ENCODE results near the gene MCTP2. TPM values are rescaled to one million over a fixed set of nuclear protein-coding genes. Genes with fewer than 3 reads are reported as not detected.

MCTP2 gene
- total and polyA plus RNA-seq, 2 donors, result 6.7 to 9.3 TPM

DNA sequence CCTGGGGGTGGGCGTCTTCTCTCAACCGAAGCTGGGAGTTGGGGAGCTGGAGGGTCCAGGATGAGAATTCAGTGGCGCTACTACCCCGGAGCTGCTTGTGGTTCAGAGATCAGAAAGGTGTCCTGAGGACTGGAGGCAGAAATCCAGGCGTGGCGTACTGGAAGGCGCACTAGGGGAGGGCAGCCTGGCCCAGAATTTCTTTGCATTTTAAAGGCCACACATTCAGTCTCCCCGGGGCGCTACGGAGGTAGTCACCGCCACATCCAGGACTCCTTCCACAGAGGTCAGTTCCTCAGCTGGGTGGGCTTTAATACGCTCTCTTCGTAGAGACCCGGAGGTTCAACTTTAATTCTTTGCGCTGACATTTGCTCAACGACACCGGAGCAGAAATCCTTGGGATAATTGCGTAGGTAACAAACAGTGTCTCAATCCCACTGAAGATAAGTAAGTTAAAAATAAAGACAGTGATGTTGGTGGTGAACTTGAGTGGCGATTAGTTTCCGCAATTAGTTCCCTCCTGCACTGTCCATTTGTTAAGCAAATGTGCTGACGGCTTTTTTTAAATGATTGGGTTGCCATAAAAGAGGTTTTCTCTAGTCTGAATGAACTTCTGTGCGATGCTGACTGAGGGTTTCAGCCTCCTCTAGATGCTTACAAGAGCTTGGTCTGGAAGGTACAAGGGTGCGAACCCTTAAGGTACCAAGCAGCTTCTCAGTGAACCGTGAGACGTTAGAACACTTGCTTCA, 535 bp downstream of the MCTP2 start:
- Histone ChIP-seq H3K4me3 (ENCODE audit: low read length in 2 of 2) (peak overlapping the region; percentile 69), H3K4me1 (ENCODE audit: control insufficient read depth in 2 of 2, insufficient read depth in 2 of 2, low read length in 2 of 2) (peaks cover 6 to 28% of the 10 kb centered on the region in 2 donors), H3K27ac (ENCODE audit: low read depth in 1 of 2, low read length in 1 of 2) (peak overlapping the region in 1 of 2 donors; percentile 61), H3K27me3 (ENCODE audit: control insufficient read depth in 2 of 2, insufficient read depth in 1 of 2, low read length in 1 of 2) (peaks cover 2 to 7% of the 10 kb centered on the region in 2 donors), H3K36me3 (ENCODE audit: control insufficient read depth in 2 of 2, insufficient read depth in 2 of 2, low read length in 1 of 2) (no peaks in the 10 kb centered on the region), H3K9me3 (ENCODE audit: control insufficient read depth in 2 of 2, insufficient read depth in 1 of 2, low read length in 1 of 2) (no peaks in the 10 kb centered on the region)
- WGBS, result 4% methylated on average over 25 of the region's 25 CpGs
- DNase-seq (ENCODE audit: low read depth in 6 of 9, low spot score in 9 of 9), result peak in 2 of 9 donors; percentile 21 to 24

DNA sequence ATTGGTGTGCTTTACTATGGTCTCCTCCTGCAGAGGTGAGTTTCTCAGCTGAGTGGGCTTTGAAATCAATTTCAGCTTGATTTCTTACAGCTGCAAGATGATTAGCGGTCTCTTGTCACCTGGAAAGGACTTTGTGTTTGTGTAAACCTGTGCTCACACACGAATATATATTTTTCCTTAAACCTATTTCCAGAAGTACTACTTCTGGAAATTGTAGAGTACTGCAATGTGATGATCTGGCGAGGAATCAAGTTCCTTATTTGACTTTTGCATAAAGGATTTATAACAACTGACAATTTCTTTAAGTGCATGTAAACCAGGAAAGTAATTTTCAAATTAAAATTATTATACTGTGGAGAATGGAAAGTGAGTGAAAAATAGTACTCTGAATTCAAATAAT, 2.1 kb downstream of the MCTP2 start:
- H3K36me3 ChIP-seq (ENCODE audit: control insufficient read depth in 2 of 2, insufficient read depth in 2 of 2, low read length in 1 of 2), result no peaks in the 10 kb centered on the region
- no peak for DNase-seq (ENCODE audit: low read depth in 6 of 9, low spot score in 9 of 9)
- no peak overlapping the region for H3K4me3 ChIP-seq (ENCODE audit: low read length in 2 of 2)
- peaks cover 2 to 7% of the 10 kb centered on the region in 2 donors for H3K27me3 ChIP-seq (ENCODE audit: control insufficient read depth in 2 of 2, insufficient read depth in 1 of 2, low read length in 1 of 2)
- H3K4me1 ChIP-seq (ENCODE audit: control insufficient read depth in 2 of 2, insufficient read depth in 2 of 2, low read length in 2 of 2), result peaks cover 6 to 31% of the 10 kb centered on the region in 2 donors
- H3K9me3 ChIP-seq (ENCODE audit: control insufficient read depth in 2 of 2, insufficient read depth in 1 of 2, low read length in 1 of 2), result no peaks in the 10 kb centered on the region
- WGBS, result 61% methylated on average over 3 of the region's 3 CpGs
- no peak overlapping the region for H3K27ac ChIP-seq (ENCODE audit: low read depth in 1 of 2, low read length in 1 of 2)

DNA sequence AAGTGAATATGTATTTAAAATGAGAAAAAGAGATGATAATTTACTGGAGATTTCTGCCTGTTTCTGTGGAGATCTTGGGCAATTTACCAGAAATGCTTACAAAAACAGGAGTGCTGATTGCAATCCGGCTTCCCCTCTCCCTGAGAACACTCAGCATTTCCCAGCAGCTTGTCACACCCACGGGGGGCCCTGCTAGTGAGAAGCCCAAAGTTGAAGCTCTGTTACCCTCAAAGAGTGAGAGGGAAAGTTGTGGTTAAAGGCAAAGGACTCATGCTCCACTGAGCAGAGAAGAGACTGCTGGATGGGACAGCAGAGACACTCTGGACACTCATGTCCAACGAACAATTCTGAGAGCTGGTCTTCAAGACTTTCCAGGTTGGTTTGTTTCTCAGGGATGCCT, 2.9 kb downstream of the MCTP2 start:
- Histone ChIP-seq H3K27me3 (ENCODE audit: control insufficient read depth in 2 of 2, insufficient read depth in 1 of 2, low read length in 1 of 2) (peaks cover 2 to 7% of the 10 kb centered on the region in 2 donors), H3K9me3 (ENCODE audit: control insufficient read depth in 2 of 2, insufficient read depth in 1 of 2, low read length in 1 of 2) (no peaks in the 10 kb centered on the region), H3K4me1 (ENCODE audit: control insufficient read depth in 2 of 2, insufficient read depth in 2 of 2, low read length in 2 of 2) (peaks cover 6 to 34% of the 10 kb centered on the region in 2 donors), H3K4me3 (ENCODE audit: low read length in 2 of 2) (no peak overlapping the region), H3K36me3 (ENCODE audit: control insufficient read depth in 2 of 2, insufficient read depth in 2 of 2, low read length in 1 of 2) (no peaks in the 10 kb centered on the region), H3K27ac (ENCODE audit: low read depth in 1 of 2, low read length in 1 of 2) (peak overlapping the region in 1 of 2 donors; percentile 15)
- 33% methylated on average over 3 of the region's 3 CpGs for WGBS
- DNase-seq (ENCODE audit: low read depth in 6 of 9, low spot score in 9 of 9), result peak in 1 of 9 donors; percentile 10

DNA sequence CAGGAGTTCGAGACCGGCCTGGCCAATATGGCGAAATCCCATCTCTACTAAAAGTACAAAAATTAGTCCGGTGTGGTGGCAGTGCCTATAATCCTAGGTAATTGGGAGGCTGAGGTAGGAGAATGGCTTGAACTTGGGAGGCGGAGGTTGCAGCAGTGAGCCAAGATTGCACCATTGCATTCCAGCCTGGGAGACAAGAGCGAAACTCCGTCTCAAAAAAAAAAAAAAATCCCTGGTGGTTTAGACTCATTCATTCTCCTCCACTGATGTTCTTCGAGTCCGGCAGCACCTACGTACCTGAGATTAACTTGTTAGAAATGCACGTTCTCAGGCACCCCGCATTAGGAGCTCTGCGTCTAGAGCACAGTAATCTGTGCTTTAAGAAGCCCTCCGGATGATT, 3.7 kb downstream of the MCTP2 start:
- no peak overlapping the region for H3K27ac ChIP-seq (ENCODE audit: low read depth in 1 of 2, low read length in 1 of 2)

DNA sequence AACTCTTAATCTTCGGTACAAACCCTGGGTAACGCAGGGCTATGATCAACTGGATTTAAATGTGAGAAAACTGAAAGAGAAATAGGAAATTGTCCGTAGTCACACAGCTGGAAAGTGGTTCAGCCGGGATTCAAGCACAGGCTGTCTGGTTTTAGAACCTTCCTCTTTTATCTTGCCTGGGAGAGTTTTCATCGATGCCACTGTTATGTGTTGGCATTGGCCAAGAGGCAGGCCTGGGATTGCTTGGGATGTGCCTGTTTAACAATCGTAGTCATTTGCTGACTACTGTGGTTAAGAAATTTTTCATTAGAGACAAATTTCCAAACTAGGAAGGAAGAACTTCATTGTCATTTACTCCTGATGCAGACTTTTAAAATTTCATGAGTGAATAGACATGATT, 4.3 kb downstream of the MCTP2 start:
- Histone ChIP-seq H3K9me3 (ENCODE audit: control insufficient read depth in 2 of 2, insufficient read depth in 1 of 2, low read length in 1 of 2) (no peaks in the 10 kb centered on the region), H3K4me1 (ENCODE audit: control insufficient read depth in 2 of 2, insufficient read depth in 2 of 2, low read length in 2 of 2) (peaks cover 2 to 24% of the 10 kb centered on the region in 2 donors), H3K4me3 (ENCODE audit: low read length in 2 of 2) (no peak overlapping the region), H3K27ac (ENCODE audit: low read depth in 1 of 2, low read length in 1 of 2) (no peak overlapping the region), H3K36me3 (ENCODE audit: control insufficient read depth in 2 of 2, insufficient read depth in 2 of 2, low read length in 1 of 2) (no peaks in the 10 kb centered on the region), H3K27me3 (ENCODE audit: control insufficient read depth in 2 of 2, insufficient read depth in 1 of 2, low read length in 1 of 2) (peaks cover 2 to 7% of the 10 kb centered on the region in 2 donors)
- DNase-seq (ENCODE audit: low read depth in 6 of 9, low spot score in 9 of 9), result no peak
- WGBS, result 64% methylated on average over 6 of the region's 6 CpGs

More for the DNA sequence above, 3.7 kb downstream of the MCTP2 start:
- Histone ChIP-seq H3K9me3 (ENCODE audit: control insufficient read depth in 2 of 2, insufficient read depth in 1 of 2, low read length in 1 of 2) (no peaks in the 10 kb centered on the region), H3K4me3 (ENCODE audit: low read length in 2 of 2) (no peak overlapping the region), H3K36me3 (ENCODE audit: control insufficient read depth in 2 of 2, insufficient read depth in 2 of 2, low read length in 1 of 2) (no peaks in the 10 kb centered on the region), H3K4me1 (ENCODE audit: control insufficient read depth in 2 of 2, insufficient read depth in 2 of 2, low read length in 2 of 2) (peaks cover 6 to 30% of the 10 kb centered on the region in 2 donors), H3K27me3 (ENCODE audit: control insufficient read depth in 2 of 2, insufficient read depth in 1 of 2, low read length in 1 of 2) (peaks cover 2 to 7% of the 10 kb centered on the region in 2 donors)
- DNase-seq (ENCODE audit: low read depth in 6 of 9, low spot score in 9 of 9), result no peak
- 98% methylated on average over 14 of the region's 14 CpGs for whole genome bisulfite sequencing

DNA sequence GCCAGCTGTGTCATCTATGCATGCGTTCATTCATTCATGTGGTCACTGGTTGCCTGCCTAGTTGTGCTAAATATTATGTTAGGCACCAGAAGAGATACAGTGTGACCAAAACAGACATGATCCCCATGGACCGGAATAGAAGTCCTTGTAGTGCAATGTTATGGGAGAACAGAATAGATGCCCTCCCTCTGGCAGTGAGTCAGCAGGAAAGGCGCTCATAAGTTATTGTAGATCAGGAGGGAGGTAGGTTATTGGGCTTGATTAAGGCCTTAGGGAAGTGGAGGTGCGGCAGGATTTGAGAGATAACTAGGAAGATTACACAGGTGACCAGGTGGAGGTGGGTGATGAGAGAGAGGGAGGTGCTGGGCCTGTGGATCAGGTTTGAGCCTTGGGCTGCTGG, 5.2 kb downstream of the MCTP2 start:
- peaks cover 0 to 20% of the 10 kb centered on the region in 2 donors for H3K4me1 ChIP-seq (ENCODE audit: control insufficient read depth in 2 of 2, insufficient read depth in 2 of 2, low read length in 2 of 2)
- DNase-seq (ENCODE audit: low read depth in 6 of 9, low spot score in 9 of 9), result no peak
- peaks cover 2 to 3% of the 10 kb centered on the region in 2 donors for H3K27me3 ChIP-seq (ENCODE audit: control insufficient read depth in 2 of 2, insufficient read depth in 1 of 2, low read length in 1 of 2)
- H3K36me3 ChIP-seq (ENCODE audit: control insufficient read depth in 2 of 2, insufficient read depth in 2 of 2, low read length in 1 of 2), result no peaks in the 10 kb centered on the region
- 89% methylated on average over 4 of the region's 4 CpGs for WGBS
- H3K4me3 ChIP-seq (ENCODE audit: low read length in 2 of 2), result no peak overlapping the region
- H3K27ac ChIP-seq (ENCODE audit: low read depth in 1 of 2, low read length in 1 of 2), result no peak overlapping the region
- H3K9me3 ChIP-seq (ENCODE audit: control insufficient read depth in 2 of 2, insufficient read depth in 1 of 2, low read length in 1 of 2), result no peaks in the 10 kb centered on the region

DNA sequence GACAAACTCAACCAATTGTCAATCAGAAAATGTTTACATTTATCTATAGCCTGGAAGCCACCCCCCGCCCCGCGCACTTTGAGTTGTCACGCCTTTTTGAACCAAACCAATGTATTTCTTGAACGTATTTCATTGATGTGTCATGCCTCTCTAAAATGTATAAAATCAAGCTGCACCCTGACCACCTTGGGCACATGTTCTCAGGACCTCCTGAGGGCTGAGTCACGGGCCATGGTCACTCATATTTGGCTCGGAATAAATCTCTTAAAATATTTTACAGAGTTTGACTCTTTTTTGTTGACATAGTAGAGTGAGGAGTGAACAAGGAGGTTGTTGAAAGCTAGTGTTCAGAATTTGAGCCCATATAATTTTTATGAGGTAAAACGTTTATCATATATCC, 6.5 kb downstream of the MCTP2 start:
- H3K9me3 ChIP-seq (ENCODE audit: control insufficient read depth in 2 of 2, insufficient read depth in 1 of 2, low read length in 1 of 2), result no peaks in the 10 kb centered on the region
- DNase-seq (ENCODE audit: low read depth in 6 of 9, low spot score in 9 of 9), result no peak
- no peak overlapping the region for H3K27ac ChIP-seq (ENCODE audit: low read depth in 1 of 2, low read length in 1 of 2)
- peaks cover 0 to 13% of the 10 kb centered on the region in 2 donors for H3K4me1 ChIP-seq (ENCODE audit: control insufficient read depth in 2 of 2, insufficient read depth in 2 of 2, low read length in 2 of 2)
- H3K4me3 ChIP-seq (ENCODE audit: low read length in 2 of 2), result no peak overlapping the region
- peaks cover 0 to under 1% of the 10 kb centered on the region in 2 donors for H3K27me3 ChIP-seq (ENCODE audit: control insufficient read depth in 2 of 2, insufficient read depth in 1 of 2, low read length in 1 of 2)
- WGBS, result 93% methylated on average over 8 of the region's 8 CpGs
- no peaks in the 10 kb centered on the region for H3K36me3 ChIP-seq (ENCODE audit: control insufficient read depth in 2 of 2, insufficient read depth in 2 of 2, low read length in 1 of 2)

DNA sequence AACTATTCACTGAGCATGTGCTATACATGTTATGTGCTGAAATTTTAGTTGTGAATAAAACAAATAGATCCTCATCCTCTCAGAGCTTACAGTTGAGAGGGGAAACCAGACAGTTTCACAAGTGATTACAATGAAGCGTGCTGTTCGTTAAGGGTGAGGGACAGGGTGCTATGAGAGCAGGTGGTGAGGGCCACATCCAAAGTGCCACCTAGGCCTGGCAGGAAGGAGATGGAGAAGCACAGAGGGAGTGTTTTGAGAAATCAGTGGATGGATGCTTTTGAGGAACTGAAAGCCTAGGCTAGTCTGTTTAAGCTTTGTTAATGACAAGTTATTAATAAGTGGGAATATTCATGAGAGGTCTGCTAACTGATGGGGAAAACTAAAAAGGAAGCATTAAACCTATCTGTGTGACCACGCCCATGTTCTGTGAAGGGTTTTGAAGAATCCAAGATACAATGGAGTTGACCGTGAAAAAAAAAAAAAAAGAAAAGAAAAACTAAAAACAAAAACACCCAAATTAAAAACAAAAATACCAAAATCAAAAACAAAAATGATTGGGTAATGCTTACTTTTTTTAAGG, 7.3 kb downstream of the MCTP2 start:
- DNase-seq (ENCODE audit: low read depth in 6 of 9, low spot score in 9 of 9), result no peak
- Histone ChIP-seq H3K4me1 (ENCODE audit: control insufficient read depth in 2 of 2, insufficient read depth in 2 of 2, low read length in 2 of 2) (peaks cover 0 to 13% of the 10 kb centered on the region in 2 donors), H3K4me3 (ENCODE audit: low read length in 2 of 2) (no peak overlapping the region), H3K27ac (ENCODE audit: low read depth in 1 of 2, low read length in 1 of 2) (no peak overlapping the region), H3K36me3 (ENCODE audit: control insufficient read depth in 2 of 2, insufficient read depth in 2 of 2, low read length in 1 of 2) (no peaks in the 10 kb centered on the region), H3K27me3 (ENCODE audit: control insufficient read depth in 2 of 2, insufficient read depth in 1 of 2, low read length in 1 of 2) (no peaks in the 10 kb centered on the region), H3K9me3 (ENCODE audit: control insufficient read depth in 2 of 2, insufficient read depth in 1 of 2, low read length in 1 of 2) (no peaks in the 10 kb centered on the region)
- 52% methylated on average over 4 of the region's 4 CpGs for WGBS

DNA sequence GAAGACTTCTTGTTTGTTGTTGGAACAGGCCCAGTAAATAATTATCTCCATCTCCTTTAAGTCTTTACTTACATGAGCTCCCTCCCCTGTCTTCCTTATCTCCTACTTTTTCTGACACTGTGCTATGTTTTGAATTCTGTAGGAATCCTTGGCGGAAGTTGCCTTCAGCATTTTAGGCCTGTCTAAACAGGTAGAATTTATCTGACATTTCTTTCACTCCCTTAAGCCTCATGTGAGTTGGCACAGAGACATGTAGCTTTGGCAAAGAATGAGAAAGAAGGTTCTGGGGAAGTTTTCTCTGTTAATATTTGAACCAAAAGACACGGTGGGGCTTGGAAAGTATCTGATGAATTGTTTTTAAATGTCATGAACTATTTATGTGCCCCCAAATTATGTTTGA, 8.1 kb downstream of the MCTP2 start:
- no peaks in the 10 kb centered on the region for H3K27me3 ChIP-seq (ENCODE audit: control insufficient read depth in 2 of 2, insufficient read depth in 1 of 2, low read length in 1 of 2)
- no peaks in the 10 kb centered on the region for H3K9me3 ChIP-seq (ENCODE audit: control insufficient read depth in 2 of 2, insufficient read depth in 1 of 2, low read length in 1 of 2)
- DNase-seq (ENCODE audit: low read depth in 6 of 9, low spot score in 9 of 9), result peak in 1 of 9 donors; percentile 24
- H3K36me3 ChIP-seq (ENCODE audit: control insufficient read depth in 2 of 2, insufficient read depth in 2 of 2, low read length in 1 of 2), result no peaks in the 10 kb centered on the region
- WGBS, result 74% methylated on average over 2 of the region's 2 CpGs
- peak overlapping the region in 1 of 2 donors; percentile 41 for H3K27ac ChIP-seq (ENCODE audit: low read depth in 1 of 2, low read length in 1 of 2)
- H3K4me1 ChIP-seq (ENCODE audit: control insufficient read depth in 2 of 2, insufficient read depth in 2 of 2, low read length in 2 of 2), result peaks cover 0 to 7% of the 10 kb centered on the region in 2 donors
- H3K4me3 ChIP-seq (ENCODE audit: low read length in 2 of 2), result no peak overlapping the region
